Measurements from ENCODE around the gene ZNF501.

Gene ZNF501

GRCh38 chr3:44729384-44729910 lies at the start of gene ZNF501:
Gene ZNF501 (plus strand): TSS chr3:44729635. CDS start chr3:44734422, 4,787 bp downstream.
- DNase-seq: peak; percentile 6

- no peak for DNase-seq
Observed at GRCh38 chr3:44680921-44681455, 48.4 kb upstream of the ZNF501 start.

- DNase-seq: no peak
Observed at GRCh38 chr3:44682182-44682896, 47.1 kb upstream of the ZNF501 start.

- DNase-seq: peak; percentile 46
Observed at GRCh38 chr3:44685128-44685800, 44.2 kb upstream of the ZNF501 start.

GRCh38 chr3:44687898-44688297 lies 41.5 kb upstream of the ZNF501 start:
- no peak for DNase-seq

- peak; percentile 54 for DNase-seq
Observed at GRCh38 chr3:44712455-44713075, 16.9 kb upstream of the ZNF501 start, which contains the start of gene ZNF502. Gene ZNF502 (plus strand): TSS chr3:44712660. CDS start chr3:44720262, 7,602 bp downstream.

GRCh38 chr3:44721231-44722102 lies 8.0 kb upstream of the ZNF501 start:
- DNase-seq: no peak

- DNase-seq: no peak
Observed at GRCh38 chr3:44722103-44722401, 7.4 kb upstream of the ZNF501 start.

- no peak for DNase-seq
Observed at GRCh38 chr3:44734646-44735168, 5.3 kb downstream of the ZNF501 start.

GRCh38 chr3:44761101-44761423 lies 31.6 kb downstream of the ZNF501 start:
- no peak for DNase-seq

- peak; percentile 80 for DNase-seq
Observed at GRCh38 chr3:44761424-44762169, 32.2 kb downstream of the ZNF501 start, which contains the start of the genes KIAA1143 and KIF15. Gene KIAA1143 (minus strand): TSS chr3:44761619. CDS start chr3:44761602, 17 bp downstream. Gene KIF15 (plus strand): TSS chr3:44761794. CDS start chr3:44761866, 72 bp downstream.

GRCh38 chr3:44762170-44762677 lies 32.8 kb downstream of the ZNF501 start:
- DNase-seq: peak; percentile 39

- DNase-seq: no peak
Observed at GRCh38 chr3:44762690-44763089, 33.3 kb downstream of the ZNF501 start.

- DNase-seq: no peak
Observed at GRCh38 chr3:44764248-44764647, 34.8 kb downstream of the ZNF501 start.

GRCh38 chr3:44771424-44772098 lies 42.1 kb downstream of the ZNF501 start:
- DNase-seq: no peak

- no peak for DNase-seq
Observed at GRCh38 chr3:44772099-44772442, 42.6 kb downstream of the ZNF501 start.

- no peak for DNase-seq
Observed at GRCh38 chr3:44782891-44783290, 53.5 kb downstream of the ZNF501 start.

All from kidney glomerular epithelial cell (primary cell).